Gastroesophageal sphincter (tissue), 4 donors: ENCODE data around the gene PTP4A2. TPM values are rescaled to one million over a fixed set of nuclear protein-coding genes. Genes with fewer than 3 reads are reported as not detected.

ENCODE experiments used
- ATAC-seq: fragments of 150-250 bp; one replicate; pipeline ENCODE4 v1.9.1; 2016; ENCODE audit warnings: mild to moderate bottlenecking, moderate library complexity
- H3K27ac ChIP-seq, 4 donors: fragments of 200-600 bp; sonication (generic) in 3 of 4; 1 replicate in 3 of 4; 2 replicates in 1 of 4; pipeline ENCODE4 v1.5.1; 2016 to 2019
- H3K27me3 ChIP-seq: fragments of 200-600 bp; sonication (generic); one replicate; pipeline ENCODE4 v1.5.1; 2019
- H3K36me3 ChIP-seq, 2 donors: fragments of 200-600 bp; sonication (generic); one replicate each; pipeline ENCODE4 v1.5.1; 2019; ENCODE audit warnings: control low read depth in 1 of 2
- H3K4me1 ChIP-seq, 3 donors: fragments of 200-600 bp; sonication (generic); 1 replicate in 2 of 3; 2 replicates in 1 of 3; pipeline ENCODE4 v1.5.1; 2016 to 2019; ENCODE audit warnings: control low read depth in 2 of 3
- H3K4me3 ChIP-seq, 2 donors: fragments of 200-600 bp; sonication (generic); one replicate each; pipeline ENCODE4 v1.5.1; 2019; ENCODE audit warnings: mild to moderate bottlenecking in 1 of 2, moderate library complexity in 1 of 2
- H3K9me3 ChIP-seq, 3 donors: fragments of 200-600 bp; sonication (generic); one replicate each; pipeline ENCODE4 v1.5.1; 2017 to 2019; ENCODE audit warnings: control low read depth in 2 of 3
- EP300 ChIP-seq: sonication (generic); formaldehyde crosslinking; IDR thresholded peaks from one replicate; pipeline ENCODE4 v1.6.1; 2017; ENCODE audit warnings: antibody characterized with exemption, mild to moderate bottlenecking
- POLR2A ChIP-seq, 2 donors: fragments of 450-650 bp; IDR thresholded peaks; one replicate each; pipeline ENCODE4 v1.6.1; 2017; ENCODE audit warnings: antibody characterized with exemption in 2 of 2, mild to moderate bottlenecking in 2 of 2, moderate library complexity in 1 of 2
- POLR2AphosphoS5 ChIP-seq: sonication (generic); formaldehyde crosslinking; IDR thresholded peaks from one replicate; pipeline ENCODE4 v1.6.1; 2017; ENCODE audit warnings: antibody characterized with exemption
- WGBS, 2 donors: methylation state at CpG; one replicate each; pipeline ENCODE4 v1.1.5; 2018; ENCODE audit warnings: low coverage in 1 of 2; 5-methylcytosine and 5-hydroxymethylcytosine counted together
- total RNA-seq, 4 donors: library from RNA; depleted of rRNA; stranded (reverse); fragments of >200 nt; gene quantifications; one replicate each; pipeline ENCODE4 v1.1.0, GENCODE V29; 2016
- TF ChIP-seq, protein P1 (sequence below), 4 experiments: fragments of 200-600 bp in 2 of 4; fragments of 450-650 bp in 2 of 4; sonication (generic) in 1 of 4; IDR thresholded peaks; one replicate each; pipeline ENCODE4 v1.5.1; 2017 to 2019; ENCODE audit warnings: antibody characterized with exemption in 4 of 4, mild to moderate bottlenecking in 2 of 4, moderate library complexity in 2 of 4

The PTP4A2 gene
- total RNA-seq, 4 donors from 2014 or later: 203 to 273 (median 250) TPM

DNA sequence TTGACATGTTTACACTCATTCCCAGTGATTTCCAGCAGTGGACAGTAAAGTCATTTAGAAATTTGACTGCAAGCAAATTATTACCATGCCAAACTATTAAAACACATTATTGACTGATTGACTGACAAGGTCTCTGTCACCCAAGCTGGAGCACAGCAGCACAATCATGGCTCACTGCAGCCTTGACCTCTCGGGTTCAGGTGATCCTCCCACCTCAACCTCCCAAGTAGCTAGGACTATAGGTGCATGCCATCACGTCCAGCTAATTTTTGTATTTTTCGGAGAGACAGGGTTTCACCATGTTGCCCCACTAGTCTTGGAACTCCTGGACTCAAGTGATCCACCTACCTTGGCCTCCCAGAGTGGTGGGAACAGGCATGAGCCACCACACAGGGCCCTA lies 24.2 kb downstream of the PTP4A2 start:
- H3K4me3 ChIP-seq: no peak overlapping the region
- H3K9me3 ChIP-seq: no peaks in the 10 kb centered on the region
- 85 to 100% methylated on average over 1 to 3 of the region's 3 CpGs for WGBS, 2 donors
- H3K27ac ChIP-seq: no peak overlapping the region
- TF ChIP-seq POLR2AphosphoS5: no peak
- H3K27me3 ChIP-seq: no peaks in the 10 kb centered on the region
- peaks cover 0 to 19% (median 0%) of the 10 kb centered on the region in 3 donors for H3K4me1 ChIP-seq
- peaks cover 0 to 68% of the 10 kb centered on the region in 2 donors for H3K36me3 ChIP-seq
- no peak for ATAC-seq

- Histone ChIP-seq H3K27ac (no peak overlapping the region), H3K36me3 (peaks cover 4 to 67% of the 10 kb centered on the region in 2 donors), H3K4me3 (no peak overlapping the region), H3K9me3 (no peaks in the 10 kb centered on the region), H3K4me1 (peaks cover 0 to 19% (median 0%) of the 10 kb centered on the region in 3 donors), H3K27me3 (no peaks in the 10 kb centered on the region)
- TF ChIP-seq POLR2AphosphoS5: no peak
- no peak for TF ChIP-seq EP300
- TF ChIP-seq, protein P1, sequence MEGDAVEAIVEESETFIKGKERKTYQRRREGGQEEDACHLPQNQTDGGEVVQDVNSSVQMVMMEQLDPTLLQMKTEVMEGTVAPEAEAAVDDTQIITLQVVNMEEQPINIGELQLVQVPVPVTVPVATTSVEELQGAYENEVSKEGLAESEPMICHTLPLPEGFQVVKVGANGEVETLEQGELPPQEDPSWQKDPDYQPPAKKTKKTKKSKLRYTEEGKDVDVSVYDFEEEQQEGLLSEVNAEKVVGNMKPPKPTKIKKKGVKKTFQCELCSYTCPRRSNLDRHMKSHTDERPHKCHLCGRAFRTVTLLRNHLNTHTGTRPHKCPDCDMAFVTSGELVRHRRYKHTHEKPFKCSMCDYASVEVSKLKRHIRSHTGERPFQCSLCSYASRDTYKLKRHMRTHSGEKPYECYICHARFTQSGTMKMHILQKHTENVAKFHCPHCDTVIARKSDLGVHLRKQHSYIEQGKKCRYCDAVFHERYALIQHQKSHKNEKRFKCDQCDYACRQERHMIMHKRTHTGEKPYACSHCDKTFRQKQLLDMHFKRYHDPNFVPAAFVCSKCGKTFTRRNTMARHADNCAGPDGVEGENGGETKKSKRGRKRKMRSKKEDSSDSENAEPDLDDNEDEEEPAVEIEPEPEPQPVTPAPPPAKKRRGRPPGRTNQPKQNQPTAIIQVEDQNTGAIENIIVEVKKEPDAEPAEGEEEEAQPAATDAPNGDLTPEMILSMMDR (IDR thresholded peaks at IDR 0.05): no peak
- TF ChIP-seq POLR2A (IDR thresholded peaks at IDR 0.05): no peak
- no peak for ATAC-seq
- 63 to 79% methylated on average over 1 of the region's 1 CpG for WGBS, 2 donors
Observed at GRCh38 chr1:31912839-31913239, 25.3 kb downstream of the PTP4A2 start.

- Histone ChIP-seq H3K4me1 (peaks cover 0 to 19% (median 0%) of the 10 kb centered on the region in 3 donors), H3K27ac (no peak overlapping the region)
- no peak for TF ChIP-seq POLR2AphosphoS5
- TF ChIP-seq, protein P1 (IDR thresholded peaks at IDR 0.05): no peak
- TF ChIP-seq POLR2A (IDR thresholded peaks at IDR 0.05): no peak
- no peak for TF ChIP-seq EP300
Observed at GRCh38 chr1:31911994-31912780, 26.0 kb downstream of the PTP4A2 start.

GRCh38 chr1:31910933-31911332 lies 27.2 kb downstream of the PTP4A2 start:
- peaks cover 0 to 19% (median 0%) of the 10 kb centered on the region in 3 donors for H3K4me1 ChIP-seq
- 63 to 71% methylated on average over 2 of the region's 2 CpGs for WGBS, 2 donors
- H3K9me3 ChIP-seq: no peaks in the 10 kb centered on the region
- no peaks in the 10 kb centered on the region for H3K27me3 ChIP-seq
- no peak for TF ChIP-seq POLR2AphosphoS5
- no peak for TF ChIP-seq POLR2A (IDR thresholded peaks at IDR 0.05)
- no peak for TF ChIP-seq EP300
- TF ChIP-seq, protein P1 (IDR thresholded peaks at IDR 0.05): no peak
- no peak overlapping the region for H3K4me3 ChIP-seq
- no peak for ATAC-seq
- H3K27ac ChIP-seq: no peak overlapping the region
- H3K36me3 ChIP-seq: peaks cover 4 to 66% of the 10 kb centered on the region in 2 donors

More at GRCh38 chr1:31911994-31912780, 26.0 kb downstream of the PTP4A2 start:
- 83 to 100% methylated on average over 2 of the region's 2 CpGs for WGBS, 2 donors
- H3K9me3 ChIP-seq: no peaks in the 10 kb centered on the region
- ATAC-seq: no peak
- H3K27me3 ChIP-seq: no peaks in the 10 kb centered on the region
- H3K36me3 ChIP-seq: peaks cover 4 to 67% of the 10 kb centered on the region in 2 donors
- H3K4me3 ChIP-seq: no peak overlapping the region

GRCh38 chr1:31909691-31910090 lies 28.5 kb downstream of the PTP4A2 start:
- Histone ChIP-seq H3K4me1 (peaks cover 0 to 18% (median 0%) of the 10 kb centered on the region in 3 donors), H3K4me3 (no peak overlapping the region)
- no peak for TF ChIP-seq POLR2A (IDR thresholded peaks at IDR 0.05)
- no peak for TF ChIP-seq POLR2AphosphoS5
- TF ChIP-seq, protein P1 (IDR thresholded peaks at IDR 0.05): no peak
- TF ChIP-seq EP300: no peak

More at GRCh38 chr1:31909691-31910090, 28.5 kb downstream of the PTP4A2 start:
- H3K27ac ChIP-seq: no peak overlapping the region
- no peaks in the 10 kb centered on the region for H3K27me3 ChIP-seq
- peaks cover 4 to 66% of the 10 kb centered on the region in 2 donors for H3K36me3 ChIP-seq
- WGBS, 2 donors: 64 to 83% methylated on average over 1 of the region's 1 CpG
- H3K9me3 ChIP-seq: no peaks in the 10 kb centered on the region
- ATAC-seq: no peak
